Astrocyte (in vitro differentiated cells and primary cell): Measurements from ENCODE around the gene SLC24A4. TPM values are rescaled to one million over a fixed set of nuclear protein-coding genes. Genes with fewer than 3 reads are reported as not detected.

Experiments used
- DNase-seq: peaks from one replicate; pipeline ENCODE4 v3.0.0-alpha.2; 2010; ENCODE audit warnings: low read depth
- FAIRE-seq: peaks from 2 replicates; lab custom pipeline; 2011; peaks lifted over from hg19 to GRCh38; lab: Jason Lieb, UNC
- H2AFZ ChIP-seq: 2 replicates; pipeline ENCODE4 v1.6.0; 2012; ENCODE audit warnings: low read depth, low read length, inconsistent platforms
- H3K27ac ChIP-seq: 2 replicates; pipeline ENCODE4 v1.5.1; 2011; ENCODE audit warnings: low read depth, low read length, inconsistent platforms
- H3K27me3 ChIP-seq: 2 replicates; pipeline ENCODE4 v1.6.0; 2011; ENCODE audit warnings: low read length, inconsistent platforms; ENCODE audit not compliant: insufficient read depth
- H3K36me3 ChIP-seq: 2 replicates; pipeline ENCODE4 v1.5.1; 2011; ENCODE audit warnings: low read length, inconsistent platforms; ENCODE audit not compliant: insufficient read depth
- H3K4me1 ChIP-seq: 2 replicates; pipeline ENCODE4 v1.5.1; 2011; ENCODE audit warnings: low read length, inconsistent platforms; ENCODE audit not compliant: insufficient read depth
- H3K4me2 ChIP-seq: 2 replicates; pipeline ENCODE4 v1.6.0; 2012; ENCODE audit warnings: low read length, inconsistent platforms
- H3K4me3 ChIP-seq: 2 replicates; pipeline ENCODE4 v1.5.1; 2011; ENCODE audit warnings: low read depth, mild to moderate bottlenecking, low read length, inconsistent platforms; ENCODE audit not compliant: insufficient read depth
- H3K79me2 ChIP-seq: 2 replicates; pipeline ENCODE4 v1.6.0; 2012; ENCODE audit warnings: mild to moderate bottlenecking, low read length, inconsistent platforms; ENCODE audit not compliant: insufficient read depth
- H3K9ac ChIP-seq: 2 replicates; pipeline ENCODE4 v1.6.0; 2012; ENCODE audit warnings: mild to moderate bottlenecking, low read length, inconsistent platforms
- H3K9me3 ChIP-seq: 2 replicates; pipeline ENCODE4 v1.5.1; 2012; ENCODE audit warnings: low read depth, mild to moderate bottlenecking, low read length, inconsistent platforms; ENCODE audit not compliant: insufficient read depth
- H4K20me1 ChIP-seq: 2 replicates; pipeline ENCODE4 v1.6.0; 2012; ENCODE audit warnings: low read length, inconsistent platforms; ENCODE audit not compliant: insufficient read depth
- H3K27ac Mint-ChIP-seq: one replicate; pipeline ENCODE4 v1.8.0; 2021; ENCODE audit warnings: mild to moderate bottlenecking, mixed read lengths; ENCODE audit not compliant: unreplicated experiment
- H3K27me3 Mint-ChIP-seq: one replicate; pipeline ENCODE4 v1.8.0; 2021; ENCODE audit warnings: low read depth, mixed read lengths; ENCODE audit not compliant: unreplicated experiment
- H3K36me3 Mint-ChIP-seq: one replicate; pipeline ENCODE4 v1.8.0; 2021; ENCODE audit warnings: low read depth, mixed read lengths; ENCODE audit not compliant: unreplicated experiment
- H3K4me1 Mint-ChIP-seq: one replicate; pipeline ENCODE4 v1.8.0; 2021; ENCODE audit warnings: low read depth, mixed read lengths; ENCODE audit not compliant: unreplicated experiment
- H3K4me3 Mint-ChIP-seq: one replicate; pipeline ENCODE4 v1.8.0; 2021; ENCODE audit warnings: mild to moderate bottlenecking, moderate library complexity, mixed read lengths; ENCODE audit not compliant: unreplicated experiment
- H3K9me3 Mint-ChIP-seq: one replicate; pipeline ENCODE4 v1.8.0; 2021; ENCODE audit warnings: mild to moderate bottlenecking, mixed read lengths; ENCODE audit not compliant: unreplicated experiment
- EZH2 ChIP-seq: IDR thresholded peaks from 2 replicates; pipeline ENCODE4 v1.6.1; 2012; ENCODE audit warnings: mild to moderate bottlenecking, low read length, inconsistent platforms; ENCODE audit not compliant: insufficient read depth
- total RNA-seq: library from RNA; stranded (reverse); gene quantifications from 2 replicates; pipeline ENCODE4 v1.2.1, GENCODE V29; 2021
- TF ChIP-seq, protein P1 (sequence below): IDR thresholded peaks from 2 replicates; pipeline ENCODE4 v1.5.1; 2011; ENCODE audit warnings: low read depth, mild to moderate bottlenecking, inconsistent platforms, low read length, moderate library complexity; ENCODE audit not compliant: insufficient read depth

The SLC24A4 gene
- total RNA-seq, 1 donor from 2014 or later = not detected

DNA sequence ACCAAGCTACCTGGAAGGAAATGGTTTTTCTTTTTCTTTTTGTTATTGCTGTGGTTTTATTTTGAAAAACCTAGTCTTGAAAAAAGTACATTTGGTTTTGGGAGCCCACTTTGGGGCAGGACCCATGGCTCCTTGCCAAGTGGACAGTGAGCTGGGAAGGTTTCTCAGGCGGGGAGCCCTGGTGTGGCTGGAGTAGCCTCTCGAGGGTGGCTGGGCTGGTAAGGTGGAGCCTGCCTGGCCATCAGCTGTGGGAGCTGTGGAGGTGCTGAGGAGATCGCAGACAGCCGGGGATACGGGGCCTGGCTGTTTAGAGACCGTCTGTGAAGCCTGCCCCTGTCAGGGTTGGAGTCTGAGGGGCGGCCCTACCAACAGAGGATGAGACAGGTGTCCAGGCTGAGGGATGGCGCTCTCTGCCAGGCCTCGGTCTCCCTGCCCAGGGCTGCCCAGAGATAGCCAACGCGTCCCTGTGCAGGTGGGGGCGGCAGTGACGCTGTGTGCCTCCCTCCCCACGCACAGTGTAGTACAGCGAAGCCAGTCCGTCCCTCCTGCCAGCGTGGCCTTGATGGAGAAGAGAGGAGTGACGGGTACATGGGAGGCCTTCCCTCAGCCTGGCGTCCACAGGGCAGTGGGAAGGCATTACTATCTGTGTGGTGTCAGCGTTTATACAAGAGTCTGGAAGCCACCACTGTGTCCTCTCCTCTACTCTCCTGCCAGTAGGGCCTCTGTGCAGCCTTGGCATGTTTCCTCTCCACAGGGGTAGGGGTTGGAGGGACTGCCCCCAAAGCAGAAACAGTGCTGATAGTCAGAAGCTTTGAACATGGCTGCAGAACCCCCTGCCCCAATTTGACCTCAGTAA lies 196.5 kb downstream of the SLC24A4 start:
- Histone ChIP-seq H3K27me3 (no peaks in the 10 kb centered on the region), H3K27ac (no peak overlapping the region), H3K36me3 (no peaks in the 10 kb centered on the region), H3K9ac (no peak overlapping the region), H4K20me1 (peaks cover 67% of the 10 kb centered on the region), H3K4me3 (no peak overlapping the region), H3K4me2 (no peak overlapping the region), H3K79me2 (peaks cover 80% of the 10 kb centered on the region), H2AFZ (no peak overlapping the region), H3K9me3 (no peaks in the 10 kb centered on the region), H3K4me1 (no peaks in the 10 kb centered on the region)
- no peak for DNase-seq
- TF ChIP-seq EZH2 = no peak
- TF ChIP-seq, protein P1, sequence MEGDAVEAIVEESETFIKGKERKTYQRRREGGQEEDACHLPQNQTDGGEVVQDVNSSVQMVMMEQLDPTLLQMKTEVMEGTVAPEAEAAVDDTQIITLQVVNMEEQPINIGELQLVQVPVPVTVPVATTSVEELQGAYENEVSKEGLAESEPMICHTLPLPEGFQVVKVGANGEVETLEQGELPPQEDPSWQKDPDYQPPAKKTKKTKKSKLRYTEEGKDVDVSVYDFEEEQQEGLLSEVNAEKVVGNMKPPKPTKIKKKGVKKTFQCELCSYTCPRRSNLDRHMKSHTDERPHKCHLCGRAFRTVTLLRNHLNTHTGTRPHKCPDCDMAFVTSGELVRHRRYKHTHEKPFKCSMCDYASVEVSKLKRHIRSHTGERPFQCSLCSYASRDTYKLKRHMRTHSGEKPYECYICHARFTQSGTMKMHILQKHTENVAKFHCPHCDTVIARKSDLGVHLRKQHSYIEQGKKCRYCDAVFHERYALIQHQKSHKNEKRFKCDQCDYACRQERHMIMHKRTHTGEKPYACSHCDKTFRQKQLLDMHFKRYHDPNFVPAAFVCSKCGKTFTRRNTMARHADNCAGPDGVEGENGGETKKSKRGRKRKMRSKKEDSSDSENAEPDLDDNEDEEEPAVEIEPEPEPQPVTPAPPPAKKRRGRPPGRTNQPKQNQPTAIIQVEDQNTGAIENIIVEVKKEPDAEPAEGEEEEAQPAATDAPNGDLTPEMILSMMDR = no peak
- H3K27me3 Mint-ChIP-seq = no peaks in the 10 kb centered on the region
- H3K4me3 Mint-ChIP-seq = no peak overlapping the region
- no peak overlapping the region for H3K27ac Mint-ChIP-seq
- no peaks in the 10 kb centered on the region for H3K9me3 Mint-ChIP-seq
- H3K4me1 Mint-ChIP-seq = peaks cover 2% of the 10 kb centered on the region
- FAIRE-seq = no peak
- H3K36me3 Mint-ChIP-seq = peaks cover 14% of the 10 kb centered on the region

DNA sequence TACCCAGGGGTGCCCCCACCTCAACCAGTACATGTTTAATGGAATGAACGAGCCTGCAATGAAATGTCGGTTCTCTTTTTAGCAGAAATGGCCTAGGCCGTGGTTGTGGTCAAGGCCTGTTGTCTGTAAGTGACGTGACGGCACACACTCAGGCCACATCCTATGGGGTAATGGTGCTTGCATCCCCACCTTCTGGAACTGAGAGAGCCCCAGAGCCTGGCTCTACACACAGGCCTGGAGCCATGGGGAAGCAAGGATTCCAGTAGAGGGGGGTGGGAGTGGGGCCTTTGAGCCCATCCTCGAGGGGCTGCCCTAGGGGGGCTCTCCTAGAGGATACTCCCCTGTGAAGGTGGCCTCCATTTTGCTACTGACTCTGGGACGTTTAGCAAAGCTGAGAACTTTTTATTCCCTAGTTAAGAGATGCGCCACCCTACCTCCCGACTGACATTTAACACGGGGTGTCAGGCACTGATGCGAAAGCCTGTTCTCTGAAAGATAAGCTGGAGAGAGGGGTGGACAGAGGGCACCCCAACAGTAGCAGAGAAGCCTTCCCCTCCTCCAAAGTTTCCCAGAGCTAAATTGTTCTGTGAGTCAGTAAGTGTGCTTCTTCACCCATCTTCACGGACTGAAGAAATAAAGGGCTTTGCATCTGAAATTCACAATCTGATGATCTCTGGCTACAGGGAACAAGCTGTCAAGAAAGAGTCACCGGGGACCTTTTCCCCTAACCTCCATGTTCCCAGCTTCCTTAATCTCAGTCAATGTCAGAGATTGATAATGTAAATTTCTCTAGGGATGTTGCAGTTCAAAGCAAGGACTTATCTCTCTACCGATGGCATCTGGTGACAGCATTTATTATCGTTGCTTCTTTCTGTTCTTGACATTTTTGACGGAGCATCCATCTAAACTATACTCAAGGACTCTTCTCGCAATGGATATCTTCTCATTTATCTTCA lies 197.4 kb downstream of the SLC24A4 start:
- peaks cover 2% of the 10 kb centered on the region for H3K4me1 Mint-ChIP-seq
- Histone ChIP-seq H3K27me3 (no peaks in the 10 kb centered on the region), H2AFZ (no peak overlapping the region), H3K79me2 (peaks cover 79% of the 10 kb centered on the region), H4K20me1 (peaks cover 76% of the 10 kb centered on the region), H3K4me2 (no peak overlapping the region), H3K9me3 (no peaks in the 10 kb centered on the region), H3K9ac (no peak overlapping the region), H3K4me3 (no peak overlapping the region), H3K27ac (no peak overlapping the region), H3K4me1 (no peaks in the 10 kb centered on the region), H3K36me3 (no peaks in the 10 kb centered on the region)
- FAIRE-seq (no peak), DNase-seq (no peak)
- TF ChIP-seq EZH2 = no peak
- TF ChIP-seq, protein P1 = no peak
- H3K9me3 Mint-ChIP-seq = no peaks in the 10 kb centered on the region
- peaks cover 14% of the 10 kb centered on the region for H3K36me3 Mint-ChIP-seq
- no peaks in the 10 kb centered on the region for H3K27me3 Mint-ChIP-seq
- H3K4me3 Mint-ChIP-seq = no peak overlapping the region
- H3K27ac Mint-ChIP-seq = no peak overlapping the region
